Stomach smooth muscle (tissue), 2 donors: ENCODE data around the gene MARCHF6.

ENCODE experiments used
- H3K27ac ChIP-seq: one replicate; pipeline ENCODE4 v1.7.0; 2013; ENCODE audit warnings: mild to moderate bottlenecking, low read length, inconsistent platforms
- H3K27me3 ChIP-seq, 2 donors: one replicate each; pipeline ENCODE4 v1.7.0; 2013; ENCODE audit warnings: low read length in 2 of 2; ENCODE audit not compliant: insufficient read depth in 2 of 2, control insufficient read depth in 1 of 2
- H3K36me3 ChIP-seq, 2 donors: one replicate each; pipeline ENCODE4 v1.7.0; 2013; ENCODE audit warnings: low read length in 2 of 2; ENCODE audit not compliant: control insufficient read depth in 2 of 2, insufficient read depth in 2 of 2
- H3K4me1 ChIP-seq: one replicate; pipeline ENCODE4 v1.7.0; 2013; ENCODE audit warnings: low read length; ENCODE audit not compliant: control insufficient read depth, insufficient read depth
- H3K4me3 ChIP-seq, 2 donors: one replicate each; pipeline ENCODE4 v1.7.0; 2013; ENCODE audit warnings: low read length in 2 of 2
- H3K9ac ChIP-seq, 2 donors: one replicate each; pipeline ENCODE4 v1.7.0; 2013; ENCODE audit warnings: low read length in 2 of 2, mild to moderate bottlenecking in 1 of 2
- H3K9me3 ChIP-seq, 2 donors: one replicate each; pipeline ENCODE4 v1.7.0; 2013; ENCODE audit warnings: low read length in 2 of 2; ENCODE audit not compliant: control insufficient read depth in 2 of 2
- donor health status: healthy.
- donor health status: Pancreatic carcinoma.

MARCHF6 gene

DNA sequence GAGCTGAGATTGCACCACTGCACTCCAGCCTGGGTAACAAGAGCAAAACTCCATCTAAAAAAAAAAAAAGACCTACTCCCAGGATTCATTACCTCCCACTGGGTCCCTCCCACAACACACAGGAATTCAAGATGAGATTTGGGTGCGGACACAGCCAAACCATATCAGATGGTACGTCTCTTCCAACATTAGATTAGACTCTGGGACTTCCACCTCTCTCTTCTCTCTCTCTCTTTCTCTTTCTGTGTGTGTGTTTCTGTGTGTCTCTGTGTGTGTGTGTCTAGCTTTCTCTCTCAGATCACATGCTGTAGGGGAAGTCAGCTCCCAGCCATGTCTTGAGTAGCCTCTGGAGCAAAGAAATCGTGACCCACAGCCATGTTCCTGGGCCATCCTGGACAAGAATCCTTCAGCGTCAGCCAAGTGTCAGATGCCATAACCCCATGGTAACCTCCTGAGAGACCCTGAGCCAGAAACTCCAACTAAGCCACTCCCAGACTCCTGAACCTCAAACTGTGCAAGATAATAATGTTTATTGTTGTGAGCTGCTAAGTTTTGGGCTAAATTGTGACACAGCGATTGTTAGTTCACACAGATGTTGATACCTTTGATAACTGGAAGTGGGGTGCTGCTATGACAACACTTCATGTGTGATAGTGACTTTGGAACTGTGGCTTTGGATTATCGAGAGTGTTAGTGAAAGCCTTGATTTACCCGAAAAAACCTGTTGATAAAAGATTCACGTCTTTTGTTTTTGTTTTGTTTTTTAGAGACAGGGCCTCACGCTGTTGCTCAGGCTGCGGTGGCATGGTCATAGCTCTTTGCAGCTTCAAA, 41.7 kb upstream of the MARCHF6 start:
- Histone ChIP-seq H3K9ac (no peak overlapping the region), H3K27ac (no peak overlapping the region), H3K27me3 (no peaks in the 10 kb centered on the region), H3K36me3 (no peaks in the 10 kb centered on the region), H3K9me3 (no peaks in the 10 kb centered on the region), H3K4me1 (peaks cover 3% of the 10 kb centered on the region), H3K4me3 (no peak overlapping the region)

DNA sequence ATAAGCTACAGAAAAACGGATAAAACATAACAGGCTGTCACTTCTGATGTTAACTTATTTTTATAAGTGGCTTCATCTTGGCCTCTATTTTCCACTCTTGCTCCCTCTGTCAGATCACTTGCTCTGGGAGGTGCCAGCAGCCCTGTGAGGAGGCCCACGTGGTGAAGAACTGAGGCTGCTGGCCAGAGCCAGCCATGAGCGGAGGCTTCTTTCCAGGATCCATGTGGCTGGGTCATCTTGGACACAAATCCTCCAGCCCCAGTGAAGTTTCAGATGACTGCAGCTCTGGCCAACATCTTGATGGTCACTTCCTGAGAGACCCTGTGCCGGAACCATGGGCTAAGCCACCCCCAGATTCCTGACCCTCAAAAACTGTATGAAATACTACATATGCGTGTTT, 38.3 kb upstream of the MARCHF6 start:
- no peaks in the 10 kb centered on the region for H3K36me3 ChIP-seq
- no peaks in the 10 kb centered on the region for H3K9me3 ChIP-seq
- no peaks in the 10 kb centered on the region for H3K27me3 ChIP-seq
- peaks cover 2% of the 10 kb centered on the region for H3K4me1 ChIP-seq
- no peak overlapping the region for H3K4me3 ChIP-seq
- H3K27ac ChIP-seq, result no peak overlapping the region
- H3K9ac ChIP-seq, result no peak overlapping the region

DNA sequence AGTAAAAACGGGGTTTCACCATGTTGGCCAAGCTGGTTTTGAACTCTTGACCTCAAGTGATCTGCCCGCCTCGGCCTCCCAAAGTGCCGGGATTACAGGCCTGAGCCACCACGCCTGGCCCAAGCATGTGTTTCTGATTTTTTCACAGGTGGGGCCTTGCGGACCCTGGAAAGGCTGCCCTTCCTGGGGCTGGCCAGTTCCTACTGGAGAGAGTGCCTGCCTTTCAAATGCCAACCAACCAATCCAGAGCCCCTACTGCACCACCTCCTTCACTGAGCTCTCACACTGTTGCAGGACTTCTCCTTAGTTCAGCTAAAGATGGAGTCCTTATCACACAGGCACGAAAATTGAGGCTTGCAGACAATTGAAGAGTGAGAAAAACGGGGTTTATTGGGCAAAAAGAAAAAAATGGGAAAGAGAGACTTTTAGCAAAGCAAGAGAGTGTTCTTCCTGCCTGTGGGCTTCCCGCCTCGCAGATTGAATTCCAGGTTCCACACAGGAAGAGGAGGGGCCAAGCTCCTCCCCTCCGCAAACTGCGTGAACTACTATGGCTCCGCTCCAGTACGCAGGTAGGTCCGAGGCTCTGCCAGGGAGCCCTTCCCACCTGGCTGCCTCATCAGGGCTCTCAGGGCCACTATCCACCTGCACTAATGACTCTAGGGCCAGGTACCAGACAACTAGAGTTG, 37.5 kb upstream of the MARCHF6 start:
- H3K27ac ChIP-seq, result no peak overlapping the region
- H3K9ac ChIP-seq, result no peak overlapping the region
- H3K36me3 ChIP-seq, result no peaks in the 10 kb centered on the region
- no peak overlapping the region for H3K4me3 ChIP-seq
- peaks cover 2% of the 10 kb centered on the region for H3K4me1 ChIP-seq
- H3K9me3 ChIP-seq, result no peaks in the 10 kb centered on the region
- no peaks in the 10 kb centered on the region for H3K27me3 ChIP-seq

DNA sequence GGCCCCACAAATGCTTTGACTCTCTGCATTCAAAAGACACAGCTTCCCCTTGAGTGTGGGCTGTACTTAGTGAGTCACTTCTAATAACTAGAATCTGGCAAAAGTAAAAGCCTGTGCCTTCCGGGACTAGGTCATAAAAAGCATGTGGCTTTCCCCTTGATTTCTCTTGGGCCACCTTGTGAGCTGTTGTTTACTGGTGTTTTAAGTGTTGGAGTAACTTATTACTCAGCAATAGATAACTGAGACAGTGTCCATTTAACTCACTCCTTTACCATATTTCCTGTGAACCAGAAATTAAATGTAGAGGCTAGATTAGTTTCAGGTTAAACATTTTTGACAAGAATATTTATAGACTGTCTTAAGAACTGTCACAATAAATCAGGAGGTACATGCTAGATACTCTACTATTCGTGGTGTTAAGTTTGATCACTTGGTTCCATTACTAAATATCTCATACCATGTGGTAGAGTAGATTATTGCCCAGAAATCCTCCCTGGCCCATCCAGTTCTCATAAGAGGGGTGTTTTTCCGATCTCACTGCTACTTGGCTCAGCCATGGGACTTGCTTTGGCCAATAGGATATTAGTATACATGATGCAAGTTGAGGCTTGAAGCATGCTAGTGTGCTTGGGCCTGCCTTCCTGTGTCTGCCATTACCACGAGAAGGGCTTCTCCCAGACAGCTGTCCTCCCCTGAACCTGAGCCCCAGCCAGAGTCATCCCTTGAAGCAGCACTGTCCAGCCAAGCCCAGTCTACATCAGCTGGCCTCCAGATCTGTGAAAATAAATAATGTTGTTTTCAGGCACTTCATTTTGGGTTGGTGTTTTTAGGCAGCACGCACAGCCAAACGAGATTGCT, 35.4 kb upstream of the MARCHF6 start:
- Histone ChIP-seq H3K27ac (no peak overlapping the region), H3K27me3 (no peaks in the 10 kb centered on the region), H3K36me3 (no peaks in the 10 kb centered on the region), H3K4me3 (no peak overlapping the region), H3K9me3 (no peaks in the 10 kb centered on the region), H3K9ac (no peak overlapping the region), H3K4me1 (peaks cover 2% of the 10 kb centered on the region)

- H3K36me3 ChIP-seq, result no peaks in the 10 kb centered on the region
- H3K9ac ChIP-seq, result no peak overlapping the region
- no peaks in the 10 kb centered on the region for H3K27me3 ChIP-seq
- no peaks in the 10 kb centered on the region for H3K9me3 ChIP-seq
- peaks cover 2% of the 10 kb centered on the region for H3K4me1 ChIP-seq
- H3K27ac ChIP-seq, result no peak overlapping the region
- no peak overlapping the region for H3K4me3 ChIP-seq
Measured at GRCh38 chr5:10319202-10319851, 34.2 kb upstream of the MARCHF6 start.

DNA sequence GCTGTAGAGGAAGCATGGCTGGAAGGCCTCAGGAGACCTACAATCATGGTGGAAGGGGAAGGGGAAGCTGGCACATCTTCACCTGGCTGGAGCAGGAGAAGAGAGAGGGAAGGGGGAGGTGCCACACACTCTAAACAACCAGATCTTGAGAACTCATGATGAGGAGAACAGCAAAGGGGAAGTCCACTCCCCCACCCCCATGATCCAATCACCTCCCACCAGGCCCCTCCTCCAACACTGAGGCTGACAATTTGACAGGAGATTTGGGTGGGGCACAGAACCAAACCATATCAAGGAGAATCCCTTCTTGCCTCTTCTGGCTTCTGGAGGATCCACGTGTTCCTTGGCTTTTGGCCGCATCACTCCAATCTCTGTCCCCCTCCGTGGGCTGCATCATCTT, 32.7 kb upstream of the MARCHF6 start:
- Histone ChIP-seq H3K9me3 (no peaks in the 10 kb centered on the region), H3K4me3 (no peak overlapping the region), H3K36me3 (no peaks in the 10 kb centered on the region), H3K27ac (no peak overlapping the region), H3K27me3 (no peaks in the 10 kb centered on the region), H3K9ac (no peak overlapping the region), H3K4me1 (peaks cover 6% of the 10 kb centered on the region)

DNA sequence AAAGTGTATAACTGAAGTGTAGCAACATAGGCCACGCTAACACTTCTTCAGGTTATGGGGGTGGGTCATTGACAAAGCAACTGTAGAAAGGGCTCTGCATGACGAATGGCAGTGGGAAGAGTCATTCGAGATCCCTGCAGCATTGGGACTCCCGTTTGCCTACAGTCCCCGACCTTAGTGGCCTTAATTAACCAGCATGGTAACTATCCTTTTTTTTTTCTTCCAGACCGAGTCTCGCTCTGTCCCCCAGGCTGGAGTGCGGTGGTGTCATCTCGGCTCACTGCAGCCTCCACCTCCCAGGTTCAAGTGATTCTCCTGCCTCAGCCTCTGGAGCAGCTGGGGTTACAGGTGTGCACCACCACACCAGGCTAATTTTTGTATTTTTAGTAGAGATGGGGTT, 31.6 kb upstream of the MARCHF6 start:
- peaks cover 6% of the 10 kb centered on the region for H3K4me1 ChIP-seq
- H3K27ac ChIP-seq, result no peak overlapping the region
- no peaks in the 10 kb centered on the region for H3K27me3 ChIP-seq
- no peaks in the 10 kb centered on the region for H3K9me3 ChIP-seq
- no peaks in the 10 kb centered on the region for H3K36me3 ChIP-seq
- H3K4me3 ChIP-seq, result no peak overlapping the region
- H3K9ac ChIP-seq, result no peak overlapping the region

- Histone ChIP-seq H3K9me3 (no peaks in the 10 kb centered on the region), H3K27me3 (no peaks in the 10 kb centered on the region), H3K4me1 (peaks cover 6% of the 10 kb centered on the region), H3K36me3 (no peaks in the 10 kb centered on the region), H3K27ac (no peak overlapping the region), H3K9ac (no peak overlapping the region), H3K4me3 (no peak overlapping the region)
Measured at GRCh38 chr5:10323588-10324488, 29.7 kb upstream of the MARCHF6 start.

DNA sequence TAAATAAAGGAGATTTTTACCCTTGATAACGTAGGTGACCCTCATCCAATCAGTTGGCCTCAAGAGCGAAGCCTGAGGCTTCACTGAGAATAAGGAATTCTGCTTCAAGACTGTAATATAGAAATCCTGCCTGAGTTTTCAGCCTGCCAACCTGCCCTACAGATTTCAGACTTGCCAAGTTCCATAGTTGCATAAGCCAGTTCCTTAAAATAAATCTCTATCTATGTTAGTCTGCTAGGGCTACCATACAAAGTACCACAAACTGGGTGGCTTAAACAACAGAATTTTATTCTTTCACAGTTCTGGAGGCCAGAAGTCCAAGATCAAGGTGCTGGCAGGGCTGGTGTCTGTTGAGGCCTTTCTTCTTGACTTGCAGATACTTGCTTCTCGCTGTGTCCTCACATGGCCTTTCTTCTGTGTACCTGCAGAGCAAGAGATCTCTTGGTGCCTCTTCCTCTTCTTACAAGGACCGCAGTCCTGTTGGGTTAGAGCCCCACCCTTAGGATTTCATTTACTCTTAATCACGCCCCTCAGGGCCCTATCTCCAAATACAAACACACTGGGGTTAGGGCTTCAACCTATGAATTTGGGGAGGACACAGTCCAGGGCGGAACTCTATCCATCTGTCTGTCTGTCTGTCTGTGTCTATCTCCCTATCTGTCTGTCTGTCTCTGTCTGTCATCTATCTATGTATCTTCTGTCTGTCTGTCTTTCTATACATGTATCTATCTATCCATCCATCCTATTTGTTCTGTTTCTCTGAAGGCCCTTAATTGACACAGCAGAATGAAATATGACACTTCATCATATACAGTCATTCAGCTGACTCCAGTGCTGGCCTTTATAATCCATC, 28.8 kb upstream of the MARCHF6 start:
- H3K4me3 ChIP-seq, result no peak overlapping the region

More for the DNA sequence above, 28.8 kb upstream of the MARCHF6 start:
- Histone ChIP-seq H3K9me3 (no peaks in the 10 kb centered on the region), H3K9ac (no peak overlapping the region), H3K27ac (no peak overlapping the region), H3K36me3 (no peaks in the 10 kb centered on the region), H3K27me3 (no peaks in the 10 kb centered on the region), H3K4me1 (peaks cover 9% of the 10 kb centered on the region)
